Activated T-cell treated with anti-CD3 and anti-CD28 coated beads for 1 hour (primary cell): ENCODE data around the gene SERPINB5.

Source experiments
- DNase-seq: peaks from one replicate; pipeline ENCODE4 v3.0.0-alpha.2; 2020; ENCODE audit warnings: low read depth

SERPINB5 gene

GRCh38 chr18:63470751-63471150, 6.0 kb upstream of the SERPINB5 start:
- no peak for DNase-seq

- no peak for DNase-seq
Measured at GRCh38 chr18:63472380-63472779, 4.4 kb upstream of the SERPINB5 start.

- no peak for DNase-seq
Measured at GRCh38 chr18:63477200-63477599, 442 bp downstream of the SERPINB5 start.

GRCh38 chr18:63477968-63478367, 1.2 kb downstream of the SERPINB5 start:
- DNase-seq = no peak

GRCh38 chr18:63479826-63480225, 3.1 kb downstream of the SERPINB5 start:
- DNase-seq = no peak

GRCh38 chr18:63480476-63480875, 3.7 kb downstream of the SERPINB5 start:
- no peak for DNase-seq

- DNase-seq = no peak
Measured at GRCh38 chr18:63480915-63481314, 4.2 kb downstream of the SERPINB5 start.

GRCh38 chr18:63487676-63488075, 10.9 kb downstream of the SERPINB5 start:
- no peak for DNase-seq

- DNase-seq = no peak
Measured at GRCh38 chr18:63488160-63488559, 11.4 kb downstream of the SERPINB5 start.

GRCh38 chr18:63492851-63493250, 16.1 kb downstream of the SERPINB5 start:
- no peak for DNase-seq

- no peak for DNase-seq
Measured at GRCh38 chr18:63495675-63496074, 18.9 kb downstream of the SERPINB5 start.

- no peak for DNase-seq
Measured at GRCh38 chr18:63505566-63506335, 29.0 kb downstream of the SERPINB5 start.

GRCh38 chr18:63506336-63506646, 29.5 kb downstream of the SERPINB5 start:
- DNase-seq = no peak

GRCh38 chr18:63508596-63508995, 31.8 kb downstream of the SERPINB5 start:
- DNase-seq = no peak

- no peak for DNase-seq
Measured at GRCh38 chr18:63511285-63511684, 34.5 kb downstream of the SERPINB5 start.

GRCh38 chr18:63514326-63514725, 37.6 kb downstream of the SERPINB5 start:
- no peak for DNase-seq

- DNase-seq = no peak
Measured at GRCh38 chr18:63514888-63515678, 38.3 kb downstream of the SERPINB5 start.

GRCh38 chr18:63515801-63516200, 39.0 kb downstream of the SERPINB5 start:
- DNase-seq = no peak

GRCh38 chr18:63518178-63519012, 41.6 kb downstream of the SERPINB5 start:
- peak; percentile 33 for DNase-seq

GRCh38 chr18:63520053-63520685, 43.4 kb downstream of the SERPINB5 start:
- DNase-seq = no peak

GRCh38 chr18:63523660-63524059, 46.9 kb downstream of the SERPINB5 start:
- DNase-seq = no peak

GRCh38 chr18:63527251-63527650, 50.5 kb downstream of the SERPINB5 start:
- DNase-seq = no peak
